Mucosa of stomach (tissue), 1 donor: ENCODE measurements around the gene ZSCAN31.
"Not testable (repeated sequence)": the region's sequence is repeated elsewhere in the genome, so short reads cannot be mapped to it uniquely, and the experiment has no call there.

Experiments used
- H3K27me3 ChIP-seq: one replicate; pipeline ENCODE4 v1.7.0; 2013; ENCODE audit warnings: mild to moderate bottlenecking, low read length; ENCODE audit not compliant: control insufficient read depth, insufficient read depth
- H3K36me3 ChIP-seq: one replicate; pipeline ENCODE4 v1.7.0; 2013; ENCODE audit warnings: low read length; ENCODE audit not compliant: control insufficient read depth, insufficient read depth
- H3K4me1 ChIP-seq: one replicate; pipeline ENCODE4 v1.7.0; 2013; ENCODE audit warnings: mild to moderate bottlenecking, low read length; ENCODE audit not compliant: control insufficient read depth, insufficient read depth
- H3K4me3 ChIP-seq: one replicate; pipeline ENCODE4 v1.7.0; 2013; ENCODE audit warnings: low read length
- H3K9ac ChIP-seq: one replicate; pipeline ENCODE4 v1.7.0; 2013; ENCODE audit warnings: mild to moderate bottlenecking, low read length, moderate library complexity
- H3K9me3 ChIP-seq: one replicate; pipeline ENCODE4 v1.7.0; 2013; ENCODE audit warnings: mild to moderate bottlenecking, low read length, moderate library complexity; ENCODE audit not compliant: control insufficient read depth
- donor health status: Pancreatic carcinoma.

Gene ZSCAN31

GRCh38 chr6:28333599-28334018 is 2.3 kb downstream of the ZSCAN31 start:
- no peaks in the 10 kb centered on the region for H3K27me3 ChIP-seq
- H3K4me3 ChIP-seq: no peak overlapping the region
- H3K36me3 ChIP-seq: no peaks in the 10 kb centered on the region
- H3K9ac ChIP-seq: no peak overlapping the region
- H3K4me1 ChIP-seq: peaks cover 12% of the 10 kb centered on the region
- no peaks in the 10 kb centered on the region for H3K9me3 ChIP-seq

- Histone ChIP-seq H3K36me3 (no peaks in the 10 kb centered on the region), H3K9ac (no peak overlapping the region), H3K27me3 (no peaks in the 10 kb centered on the region), H3K4me1 (peaks cover 12% of the 10 kb centered on the region), H3K4me3 (no peak overlapping the region), H3K9me3 (no peaks in the 10 kb centered on the region)
Observed at GRCh38 chr6:28333047-28333446, 2.9 kb downstream of the ZSCAN31 start.

- peaks cover 13% of the 10 kb centered on the region for H3K9me3 ChIP-seq
- H3K36me3 ChIP-seq: peaks cover 11% of the 10 kb centered on the region
- H3K9ac ChIP-seq: no peak overlapping the region
- H3K4me3 ChIP-seq: no peak overlapping the region
- H3K4me1 ChIP-seq: peaks cover 2% of the 10 kb centered on the region
- no peaks in the 10 kb centered on the region for H3K27me3 ChIP-seq
Observed at GRCh38 chr6:28330041-28330440, 5.9 kb downstream of the ZSCAN31 start.

GRCh38 chr6:28326371-28326948 is 9.5 kb downstream of the ZSCAN31 start:
- H3K27me3 ChIP-seq: no peaks in the 10 kb centered on the region
- no peak overlapping the region for H3K4me3 ChIP-seq
- H3K9ac ChIP-seq: no peak overlapping the region
- peaks cover 13% of the 10 kb centered on the region for H3K9me3 ChIP-seq
- no peaks in the 10 kb centered on the region for H3K4me1 ChIP-seq
- peaks cover 11% of the 10 kb centered on the region for H3K36me3 ChIP-seq

- no peak overlapping the region for H3K9ac ChIP-seq
- peaks cover 11% of the 10 kb centered on the region for H3K36me3 ChIP-seq
- no peaks in the 10 kb centered on the region for H3K4me1 ChIP-seq
- peaks cover 13% of the 10 kb centered on the region for H3K9me3 ChIP-seq
- H3K27me3 ChIP-seq: no peaks in the 10 kb centered on the region
- H3K4me3 ChIP-seq: no peak overlapping the region
Observed at GRCh38 chr6:28323813-28324424, 12.0 kb downstream of the ZSCAN31 start.

GRCh38 chr6:28322661-28323060 is 13.3 kb downstream of the ZSCAN31 start:
- H3K4me1 ChIP-seq: no peaks in the 10 kb centered on the region
- peaks cover 13% of the 10 kb centered on the region for H3K9me3 ChIP-seq
- H3K36me3 ChIP-seq: peaks cover 11% of the 10 kb centered on the region
- H3K9ac ChIP-seq: no peak overlapping the region
- H3K27me3 ChIP-seq: no peaks in the 10 kb centered on the region
- H3K4me3 ChIP-seq: no peak overlapping the region

- H3K4me1 ChIP-seq, H3K4me3 ChIP-seq, H3K27me3 ChIP-seq, H3K36me3 ChIP-seq, H3K9ac ChIP-seq, H3K9me3 ChIP-seq: not testable (repeated sequence)
Observed at GRCh38 chr6:28317866-28318265, 18.1 kb downstream of the ZSCAN31 start.

- Histone ChIP-seq H3K36me3 (no peaks in the 10 kb centered on the region), H3K9ac (no peak overlapping the region), H3K9me3 (no peaks in the 10 kb centered on the region), H3K27me3 (no peaks in the 10 kb centered on the region), H3K4me3 (no peak overlapping the region), H3K4me1 (no peaks in the 10 kb centered on the region)
Observed at GRCh38 chr6:28315628-28316027, 20.3 kb downstream of the ZSCAN31 start.

GRCh38 chr6:28312939-28313338 is 23.0 kb downstream of the ZSCAN31 start:
- H3K9me3 ChIP-seq: no peaks in the 10 kb centered on the region
- no peaks in the 10 kb centered on the region for H3K36me3 ChIP-seq
- H3K4me1 ChIP-seq: no peaks in the 10 kb centered on the region
- H3K4me3 ChIP-seq: no peak overlapping the region
- H3K27me3 ChIP-seq: no peaks in the 10 kb centered on the region
- H3K9ac ChIP-seq: no peak overlapping the region

- Histone ChIP-seq H3K36me3 (no peaks in the 10 kb centered on the region), H3K27me3 (no peaks in the 10 kb centered on the region), H3K9ac (no peak overlapping the region), H3K9me3 (no peaks in the 10 kb centered on the region), H3K4me3 (no peak overlapping the region), H3K4me1 (no peaks in the 10 kb centered on the region)
Observed at GRCh38 chr6:28311139-28311823, 24.7 kb downstream of the ZSCAN31 start.

GRCh38 chr6:28306363-28306762 is 29.6 kb downstream of the ZSCAN31 start:
- H3K36me3 ChIP-seq, H3K27me3 ChIP-seq, H3K4me1 ChIP-seq, H3K4me3 ChIP-seq, H3K9me3 ChIP-seq, H3K9ac ChIP-seq: not testable (repeated sequence)

- Histone ChIP-seq H3K4me3 (no peak overlapping the region), H3K4me1 (no peaks in the 10 kb centered on the region), H3K9me3 (no peaks in the 10 kb centered on the region), H3K27me3 (no peaks in the 10 kb centered on the region), H3K36me3 (no peaks in the 10 kb centered on the region), H3K9ac (no peak overlapping the region)
Observed at GRCh38 chr6:28303570-28303969, 32.4 kb downstream of the ZSCAN31 start.
